Measurements from ENCODE around the gene PAN3.

- TF ChIP-seq CTCF (IDR thresholded peaks at IDR 0.05) (no peak), POLR2AphosphoS5 (IDR thresholded peaks at IDR 0.05; ENCODE audit: low read depth, low read length) (no peak)
Measured at GRCh38 chr13:28220166-28220565, 81.8 kb downstream of the PAN3 start.

Measured in Panc1 (cell line).